H1 (cell line): ENCODE data around the gene CHMP5. TPM values are rescaled to one million over a fixed set of nuclear protein-coding genes. Genes with fewer than 3 reads are reported as not detected.

Source experiments
- CTCF ChIA-PET: fragments of 300-600 bp; sonication (Branson Sonifier 250); formaldehyde crosslinking; loops from one replicate; lab custom pipeline; 2021; ENCODE audit not compliant: partially characterized antibody; lab: Charles Lee
- POLR2A ChIA-PET: fragments of 300-600 bp; sonication (Branson Sonifier 250); formaldehyde crosslinking; loops from one replicate; lab custom pipeline; 2021; ENCODE audit warnings: inconsistent platforms; ENCODE audit not compliant: partially characterized antibody; lab: Charles Lee
- DNase-seq, 2 experiments: peaks; one replicate each; pipeline versions ENCODE4 v3.0.0 to v3.0.0-alpha.2; 2010 to 2022; ENCODE audit warnings: low spot score in 2 of 2, low read depth in 1 of 2, mixed read lengths in 1 of 2
- FAIRE-seq: peaks from 2 replicates; lab custom pipeline; 2011; peaks lifted over from hg19 to GRCh38; lab: Jason Lieb, UNC
- H2AFZ ChIP-seq: 2 replicates; pipeline ENCODE4 v1.8.1; 2012; ENCODE audit warnings: low read length, inconsistent platforms
- H2AK5ac ChIP-seq: 2 replicates; pipeline ENCODE4 v1.6.1; 2013; ENCODE audit warnings: low read depth, low read length
- H2BK120ac ChIP-seq: replicated peaks from 2 replicates; pipeline ENCODE3; 2013; ENCODE audit warnings: low read depth, low read length, inconsistent platforms
- H2BK12ac ChIP-seq: 2 replicates; pipeline ENCODE4 v1.6.1; 2013; ENCODE audit warnings: low read depth, low read length
- H2BK15ac ChIP-seq: 2 replicates; pipeline ENCODE4 v1.6.1; 2013; ENCODE audit warnings: low read length
- H2BK20ac ChIP-seq: 2 replicates; pipeline ENCODE4 v1.6.1; 2013; ENCODE audit warnings: low read length
- H2BK5ac ChIP-seq: 2 replicates; pipeline ENCODE4 v1.6.1; 2013; ENCODE audit warnings: low read depth, low read length
- H3K14ac ChIP-seq: 2 replicates; pipeline ENCODE4 v1.6.1; 2013; ENCODE audit warnings: inconsistent platforms; ENCODE audit not compliant: insufficient read length
- H3K18ac ChIP-seq: 2 replicates; pipeline ENCODE4 v1.6.1; 2013; ENCODE audit warnings: low read length; ENCODE audit errors: extremely low read depth
- H3K23ac ChIP-seq: 2 replicates; pipeline ENCODE4 v1.6.1; 2013; ENCODE audit warnings: inconsistent platforms; ENCODE audit not compliant: insufficient read length
- H3K23me2 ChIP-seq: 2 replicates; pipeline ENCODE4 v1.6.1; 2013; ENCODE audit warnings: low read depth, low read length
- H3K27ac ChIP-seq: 2 replicates; pipeline ENCODE4 v1.6.1; 2011; ENCODE audit warnings: low read depth, low read length, inconsistent platforms
- H3K27me3 ChIP-seq, 4 experiments: replicated peaks in 1 of 4; 1 replicate in 1 of 4; 2 replicates in 3 of 4; pipeline versions ENCODE4 v1.6.1 to v1.8.1; 2011 to 2013; ENCODE audit warnings: low read length in 3 of 4, mild to moderate bottlenecking in 3 of 4, inconsistent platforms in 2 of 4, mixed read lengths in 2 of 4, moderate library complexity in 1 of 4; ENCODE audit not compliant: control insufficient read depth in 3 of 4, insufficient read depth in 3 of 4; ENCODE audit errors: extremely low read depth in 1 of 4
- H3K36me3 ChIP-seq, 4 experiments: 2 replicates each; pipeline versions ENCODE4 v1.6.1 to v1.8.1; 2011 to 2013; ENCODE audit warnings: mild to moderate bottlenecking in 4 of 4, low read length in 3 of 4, moderate library complexity in 2 of 4, control low read depth in 1 of 4, inconsistent platforms in 1 of 4; ENCODE audit not compliant: insufficient read depth in 4 of 4, control insufficient read depth in 2 of 4
- H3K4ac ChIP-seq: replicated peaks from 2 replicates; pipeline ENCODE3; 2013; ENCODE audit warnings: low read length, low read depth, mixed read lengths, inconsistent platforms; ENCODE audit not compliant: insufficient read length
- H3K4me1 ChIP-seq, 4 experiments: replicated peaks in 1 of 4; 1 replicate in 1 of 4; 2 replicates in 3 of 4; pipeline versions ENCODE4 v1.6.1 to v1.8.1; 2011 to 2013; ENCODE audit warnings: low read length in 3 of 4, inconsistent platforms in 2 of 4, mixed read lengths in 1 of 4; ENCODE audit not compliant: insufficient read depth in 4 of 4, control insufficient read depth in 3 of 4
- H3K4me2 ChIP-seq, 2 experiments: 2 replicates each; pipeline versions ENCODE4 v1.6.1 to v1.8.1; 2011 to 2013; ENCODE audit warnings: low read depth in 2 of 2, low read length in 2 of 2, control low read depth in 1 of 2, inconsistent platforms in 1 of 2, mild to moderate bottlenecking in 1 of 2; ENCODE audit not compliant: insufficient read depth in 1 of 2
- H3K4me3 ChIP-seq, 4 experiments: fragments of 200-600, 300-600 bp in 1 of 4; sonication (generic), shearing (Covaris generic), sonication (Bioruptor Twin) in 1 of 4; 2 replicates each; pipeline versions ENCODE4 v1.5.1 to v1.8.1; 2011 to 2016; ENCODE audit warnings: low read length in 4 of 4, low read depth in 3 of 4, control low read depth in 2 of 4, inconsistent platforms in 2 of 4, mild to moderate bottlenecking in 2 of 4, mixed read lengths in 1 of 4, moderate library complexity in 1 of 4; ENCODE audit not compliant: insufficient read depth in 2 of 4; ENCODE audit errors: extremely low read depth in 1 of 4
- H3K56ac ChIP-seq: replicated peaks from 2 replicates; pipeline ENCODE3; 2013; ENCODE audit warnings: low read depth, mild to moderate bottlenecking, mixed read lengths, low read length, inconsistent platforms; ENCODE audit not compliant: insufficient read length
- H3K79me1 ChIP-seq: 2 replicates; pipeline ENCODE4 v1.6.1; 2013; ENCODE audit warnings: low read depth, low read length, control low read depth
- H3K79me2 ChIP-seq, 2 experiments: 2 replicates each; pipeline versions ENCODE4 v1.6.1 to v1.8.1; 2012 to 2013; ENCODE audit warnings: low read length in 2 of 2, mild to moderate bottlenecking in 2 of 2, inconsistent platforms in 1 of 2; ENCODE audit not compliant: insufficient read depth in 2 of 2, control insufficient read depth in 1 of 2
- H3K9ac ChIP-seq, 4 experiments: replicated peaks in 1 of 4; 1 replicate in 1 of 4; 2 replicates in 3 of 4; pipeline versions ENCODE4 v1.6.1 to v1.8.1; 2011 to 2013; ENCODE audit warnings: low read depth in 3 of 4, low read length in 3 of 4, control low read depth in 2 of 4, mild to moderate bottlenecking in 2 of 4, moderate library complexity in 2 of 4, inconsistent platforms in 1 of 4; ENCODE audit errors: extremely low read depth in 1 of 4
- H3K9me3 ChIP-seq, 2 experiments: 2 replicates each; pipeline versions ENCODE4 v1.6.1 to v1.8.1; 2012 to 2013; ENCODE audit warnings: mild to moderate bottlenecking in 2 of 2, moderate library complexity in 2 of 2, control low read depth in 1 of 2, inconsistent platforms in 1 of 2, low read depth in 1 of 2, low read length in 1 of 2, mixed read lengths in 1 of 2; ENCODE audit not compliant: insufficient read depth in 2 of 2
- H4K20me1 ChIP-seq, 2 experiments: replicated peaks in 1 of 2; 2 replicates each; pipeline versions ENCODE3 to v1.8.1; 2011 to 2013; ENCODE audit warnings: inconsistent platforms in 2 of 2, low read length in 2 of 2, mild to moderate bottlenecking in 1 of 2; ENCODE audit not compliant: insufficient read depth in 2 of 2, control insufficient read depth in 1 of 2
- H4K5ac ChIP-seq: 2 replicates; pipeline ENCODE4 v1.6.1; 2013; ENCODE audit warnings: low read length, low read depth, mixed read lengths, inconsistent platforms; ENCODE audit not compliant: insufficient read length
- H4K8ac ChIP-seq: 2 replicates; pipeline ENCODE4 v1.8.0; 2013; ENCODE audit warnings: mild to moderate bottlenecking, moderate library complexity, low read length, inconsistent platforms; ENCODE audit not compliant: insufficient read depth; ENCODE audit errors: extremely low read depth
- H4K91ac ChIP-seq: replicated peaks from 2 replicates; pipeline ENCODE3; 2013; ENCODE audit warnings: low read length, mixed read lengths, inconsistent platforms; ENCODE audit not compliant: insufficient read length
- HDAC2 ChIP-seq, 2 experiments: fragments of 300-600 bp in 1 of 2; sonication (generic) in 1 of 2; IDR thresholded peaks; 2 replicates each; pipeline ENCODE4 v1.6.1; 2011 to 2012; ENCODE audit warnings: low read depth in 2 of 2, low read length in 2 of 2, mild to moderate bottlenecking in 2 of 2, moderate library complexity in 2 of 2, borderline replicate concordance in 1 of 2, inconsistent platforms in 1 of 2
- POLR2A ChIP-seq, 2 experiments: IDR thresholded peaks; 1 replicate in 1 of 2; 2 replicates in 1 of 2; pipeline ENCODE4 v1.6.1; 2011; ENCODE audit warnings: low read depth in 2 of 2, low read length in 2 of 2, mild to moderate bottlenecking in 2 of 2; ENCODE audit errors: control extremely low read depth in 1 of 2
- POU5F1 ChIP-seq: IDR thresholded peaks from 2 replicates; pipeline ENCODE4 v1.6.1; 2011; ENCODE audit warnings: low read depth, mild to moderate bottlenecking, low read length, moderate library complexity
- RBBP5 ChIP-seq: IDR thresholded peaks from 2 replicates; pipeline ENCODE4 v1.7.1; 2012; ENCODE audit warnings: low read depth, mild to moderate bottlenecking, inconsistent platforms, low read length, moderate library complexity, borderline replicate concordance
- RFX5 ChIP-seq: IDR thresholded peaks from 2 replicates; pipeline ENCODE4 v1.6.1; 2011; ENCODE audit warnings: low read depth, low read length, improper control_type of control experiment, borderline replicate concordance
- SAP30 ChIP-seq: fragments of 300-600 bp; sonication (generic); IDR thresholded peaks from 2 replicates; pipeline ENCODE4 v1.7.1; 2012; ENCODE audit warnings: low read length, moderate library complexity, mild to moderate bottlenecking, inconsistent platforms; ENCODE audit not compliant: insufficient read depth, insufficient replicate concordance
- SP4 ChIP-seq: IDR thresholded peaks from 2 replicates; pipeline ENCODE4 v1.6.1; 2012; ENCODE audit warnings: low read length, inconsistent platforms
- TCF12 ChIP-seq: IDR thresholded peaks from 2 replicates; pipeline ENCODE4 v1.6.1; 2011; ENCODE audit warnings: low read depth, mild to moderate bottlenecking, low read length
- YY1 ChIP-seq: IDR thresholded peaks from 2 replicates; pipeline ENCODE4 v1.6.1; 2011; ENCODE audit warnings: low read depth, mild to moderate bottlenecking, low read length
- WGBS, 2 experiments: shearing (Covaris generic) in 1 of 2; methylation state at CpG; one replicate each; pipeline versions ENCODE4 v1.1.6 to v1.1.7; 2013 to 2015; ENCODE audit warnings: low lambda C conversion rate in 2 of 2, mixed read lengths in 2 of 2, inconsistent platforms in 1 of 2, low coverage in 1 of 2, missing lambda C conversion rate in 1 of 2; ENCODE audit not compliant: insufficient replicate concordance in 2 of 2, insufficient coverage in 1 of 2, insufficient read length in 1 of 2; ENCODE audit errors: extremely low coverage in 1 of 2, missing lambda C conversion rate in 1 of 2; 5-methylcytosine and 5-hydroxymethylcytosine counted together
- polyA plus RNA-seq, 7 experiments: library from polyadenylated mRNA; depleted of rRNA in 3 of 7; stranded (reverse) in 5 of 7; unstranded in 2 of 7; fragments of >200 nt in 5 of 7; fragments of 200-250 nt in 2 of 7; gene quantifications; 1 replicate in 5 of 7; 2 replicates in 1 of 7; 4 replicates in 1 of 7; pipeline versions ENCODE4 v1.2.1 to v1.2.3, GENCODE V29; 2011 to 2013; ENCODE audit warnings: missing spikeins in 2 of 7, mixed read lengths in 2 of 7
- total RNA-seq: library from RNA; stranded (reverse); fragmentation: NEBNext Ultra II Directional; extraction: Animal tissue kit (Norgen Biotek cat#: 25700); gene quantifications from 2 replicates; pipeline ENCODE4 v1.2.1, GENCODE V29; 2021
- TF ChIP-seq, protein P1 (sequence below), 3 experiments: IDR thresholded peaks; 1 replicate in 2 of 3; 2 replicates in 1 of 3; pipeline versions ENCODE4 v1.5.1 to v1.6.1; 2011; ENCODE audit warnings: low read length in 3 of 3, mild to moderate bottlenecking in 3 of 3, inconsistent platforms in 2 of 3, low read depth in 1 of 3, moderate library complexity in 1 of 3; ENCODE audit not compliant: insufficient read depth in 1 of 3; ENCODE audit errors: control extremely low read depth in 1 of 3

CHMP5 gene
- total and polyA plus RNA-seq, 2 of the 8 experiments (the other 6 are each of a cell fraction or from before 2014, with no cell fraction given): 25.0 to 47.3 TPM

GRCh38 chr9:33246269-33246860 lies 18.5 kb upstream of the CHMP5 start:
- no peak for FAIRE-seq
- no peak overlapping the region for H3K14ac ChIP-seq

More at GRCh38 chr9:33246269-33246860, 18.5 kb upstream of the CHMP5 start:
- ChIA-PET CTCF (interaction anchor here (2.7 kb wide), 1 partner anchor 20 kb away, joined by 13 read pairs; no protein-coding TSS in a partner anchor), POLR2A (no interaction called here)
- H2BK5ac ChIP-seq: no peak overlapping the region
- H3K4ac ChIP-seq: no peak overlapping the region
- no peak overlapping the region for H3K4me2 ChIP-seq
- H2BK20ac ChIP-seq: no peak overlapping the region
- no peak for TF ChIP-seq SAP30
- no peak for TF ChIP-seq POU5F1
- no peak for TF ChIP-seq YY1
- no peak for TF ChIP-seq RBBP5
- no peak for TF ChIP-seq TCF12
- no peak for TF ChIP-seq HDAC2 (IDR thresholded peaks at IDR 0.05; ENCODE audit: borderline replicate concordance in 1 of 2, low read depth in 2 of 2, low read length in 2 of 2)
- TF ChIP-seq, protein P1, sequence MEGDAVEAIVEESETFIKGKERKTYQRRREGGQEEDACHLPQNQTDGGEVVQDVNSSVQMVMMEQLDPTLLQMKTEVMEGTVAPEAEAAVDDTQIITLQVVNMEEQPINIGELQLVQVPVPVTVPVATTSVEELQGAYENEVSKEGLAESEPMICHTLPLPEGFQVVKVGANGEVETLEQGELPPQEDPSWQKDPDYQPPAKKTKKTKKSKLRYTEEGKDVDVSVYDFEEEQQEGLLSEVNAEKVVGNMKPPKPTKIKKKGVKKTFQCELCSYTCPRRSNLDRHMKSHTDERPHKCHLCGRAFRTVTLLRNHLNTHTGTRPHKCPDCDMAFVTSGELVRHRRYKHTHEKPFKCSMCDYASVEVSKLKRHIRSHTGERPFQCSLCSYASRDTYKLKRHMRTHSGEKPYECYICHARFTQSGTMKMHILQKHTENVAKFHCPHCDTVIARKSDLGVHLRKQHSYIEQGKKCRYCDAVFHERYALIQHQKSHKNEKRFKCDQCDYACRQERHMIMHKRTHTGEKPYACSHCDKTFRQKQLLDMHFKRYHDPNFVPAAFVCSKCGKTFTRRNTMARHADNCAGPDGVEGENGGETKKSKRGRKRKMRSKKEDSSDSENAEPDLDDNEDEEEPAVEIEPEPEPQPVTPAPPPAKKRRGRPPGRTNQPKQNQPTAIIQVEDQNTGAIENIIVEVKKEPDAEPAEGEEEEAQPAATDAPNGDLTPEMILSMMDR (IDR thresholded peaks at IDR 0.05; ENCODE audit: control extremely low read depth in 1 of 3, insufficient read depth in 1 of 3, low read depth in 1 of 3, low read length in 3 of 3): no peak
- no peak for TF ChIP-seq POLR2A (IDR thresholded peaks at IDR 0.05; ENCODE audit: control extremely low read depth in 1 of 2, low read depth in 2 of 2, low read length in 2 of 2)
- TF ChIP-seq SP4: no peak
- no peak for TF ChIP-seq RFX5
- no peak overlapping the region for H3K4me3 ChIP-seq
- H2BK120ac ChIP-seq: no peak overlapping the region
- H3K9ac ChIP-seq: no peak overlapping the region
- 90% methylated on average over 9 of the region's 9 CpGs; no CpG with 5 or more reads in 1 of the 2 experiments for WGBS, 2 experiments
- no peak overlapping the region for H4K8ac ChIP-seq
- no peaks in the 10 kb centered on the region; the same call in 1 of the 2 replicates for H3K23me2 ChIP-seq
- H3K79me1 ChIP-seq: no peaks in the 10 kb centered on the region
- H3K56ac ChIP-seq: no peak overlapping the region
- no peaks in the 10 kb centered on the region for H3K79me2 ChIP-seq
- no peak overlapping the region for H2BK12ac ChIP-seq
- H2BK15ac ChIP-seq: no peak overlapping the region
- H2AFZ ChIP-seq: no peak overlapping the region
- no peaks in the 10 kb centered on the region for H3K9me3 ChIP-seq
- no peak overlapping the region for H3K27ac ChIP-seq
- H3K4me1 ChIP-seq: no peaks in the 10 kb centered on the region
- H3K36me3 ChIP-seq: peaks cover 0 to 2% (median 0%) of the 10 kb centered on the region in 4 experiments; a peak in 2 of 8 replicates
- H3K27me3 ChIP-seq: no peaks in the 10 kb centered on the region
- H4K5ac ChIP-seq: no peak overlapping the region
- no peak overlapping the region for H3K18ac ChIP-seq
- H3K23ac ChIP-seq: no peak overlapping the region
- no peak overlapping the region for H4K91ac ChIP-seq
- H4K20me1 ChIP-seq: peaks cover 0 to 2% of the 10 kb centered on the region in 2 experiments
- no peak for DNase-seq
- H2AK5ac ChIP-seq: no peak overlapping the region
